GM12878 (cell line): Measurements from ENCODE around the gene EIF4B. TPM values are rescaled to one million over a fixed set of nuclear protein-coding genes. Genes with fewer than 3 reads are reported as not detected.

ENCODE experiments used
- ATAC-seq: fragments of 200-7000 bp; cut with Tn5 transposase; 3 replicates; pipeline ENCODE4 v1.9.1; 2020; ENCODE audit warnings: mild to moderate bottlenecking, moderate library complexity
- BruUV-seq: library from RNA; stranded (reverse); fragments of 400-500 nt; replicated peaks from 2 replicates; lab custom pipeline; 2021; lab: Mats Ljungman, UMichigan
- CTCF ChIA-PET: fragments of 300-600 bp; sonication (Branson Sonifier 250); formaldehyde crosslinking; extraction: SDS; loops from one replicate; lab custom pipeline; 2021; ENCODE audit warnings: inconsistent platforms; lab: Yijun Ruan, JAX
- POLR2A ChIA-PET: fragments of 350-600 bp; formaldehyde crosslinking; extraction: SDS; loops from one replicate; lab custom pipeline; 2021; ENCODE audit warnings: inconsistent platforms; lab: Charles Lee
- RAD21 ChIA-PET: fragments of 300-600 bp; sonication (Branson Sonifier 250); formaldehyde crosslinking; loops from one replicate; lab custom pipeline; 2023; ENCODE audit warnings: antibody characterized with exemption; ENCODE audit not compliant: unreplicated experiment; lab: Charles Lee
- SMC1A ChIA-PET: fragments of 300-600 bp; sonication (Branson Sonifier 250); formaldehyde crosslinking; loops from one replicate; lab custom pipeline; 2023; ENCODE audit not compliant: unreplicated experiment, uncharacterized antibody; lab: Charles Lee
- DNase-seq: peaks from one replicate; pipeline ENCODE4 v3.0.0-alpha.2; 2011; ENCODE audit warnings: low read depth, low spot score
- FAIRE-seq: peaks from 3 replicates; lab custom pipeline; 2011; peaks lifted over from hg19 to GRCh38; lab: Jason Lieb, UNC
- H2AFZ ChIP-seq: 2 replicates; pipeline ENCODE4 v1.6.0; 2011; ENCODE audit warnings: low read depth, low read length, control low read depth; ENCODE audit not compliant: control insufficient read depth
- H3K27ac ChIP-seq: 2 replicates; pipeline ENCODE4 v1.5.1; 2011; ENCODE audit warnings: control low read depth; ENCODE audit not compliant: control insufficient read depth, insufficient read depth
- H3K27me3 ChIP-seq, 2 experiments: replicated peaks in 1 of 2; 2 replicates each; pipeline versions ENCODE4 v1.6.0 to v1.6.1; 2011; ENCODE audit warnings: low read length in 1 of 2; ENCODE audit not compliant: control insufficient read depth in 2 of 2, insufficient read depth in 2 of 2
- H3K36me3 ChIP-seq, 2 experiments: 2 replicates each; pipeline ENCODE4 v1.5.1; 2011; ENCODE audit warnings: low read length in 1 of 2; ENCODE audit not compliant: control insufficient read depth in 2 of 2, insufficient read depth in 2 of 2
- H3K4me1 ChIP-seq: 2 replicates; pipeline ENCODE4 v1.6.1; 2011; ENCODE audit warnings: mild to moderate bottlenecking, low read length, moderate library complexity, mixed read lengths; ENCODE audit not compliant: control insufficient read depth, insufficient read depth
- H3K4me2 ChIP-seq: 2 replicates; pipeline ENCODE4 v1.6.0; 2011; ENCODE audit warnings: control low read depth; ENCODE audit not compliant: control insufficient read depth, insufficient read depth
- H3K4me3 ChIP-seq: fragments of 200-600 bp; sonication (generic); 2 replicates; pipeline ENCODE4 v1.5.1; 2016
- H3K79me2 ChIP-seq: 2 replicates; pipeline ENCODE4 v1.6.0; 2011; ENCODE audit warnings: low read length; ENCODE audit not compliant: control insufficient read depth, insufficient read depth
- H3K9ac ChIP-seq: 2 replicates; pipeline ENCODE4 v1.8.0; 2011; ENCODE audit warnings: low read length, control low read depth, mixed read lengths; ENCODE audit not compliant: control insufficient read depth, insufficient read depth
- H3K9me3 ChIP-seq: replicated peaks from 3 replicates; pipeline ENCODE4 v1.5.1; 2011; ENCODE audit warnings: mild to moderate bottlenecking, low read length; ENCODE audit not compliant: control insufficient read depth, insufficient read depth
- H4K20me1 ChIP-seq: 2 replicates; pipeline ENCODE4 v1.6.0; 2011; ENCODE audit not compliant: control insufficient read depth, insufficient read depth
- BHLHE40 ChIP-seq, 2 experiments: fragments of 450-650 bp in 1 of 2; IDR thresholded peaks; 2 replicates each; pipeline ENCODE4 v1.6.1; 2011 to 2017; ENCODE audit warnings: low read depth in 2 of 2, borderline replicate concordance in 1 of 2, improper control_type of control experiment in 1 of 2, low read length in 1 of 2, mild to moderate bottlenecking in 1 of 2
- CHD1 ChIP-seq: IDR thresholded peaks from 2 replicates; pipeline ENCODE4 v1.6.1; 2012; ENCODE audit warnings: low read depth, low read length, improper control_type of control experiment
- HDAC6 ChIP-seq: fragments of 200-600 bp; sonication (generic); IDR thresholded peaks from one replicate; pipeline ENCODE4 v1.8.0; 2017; ENCODE audit warnings: antibody characterized with exemption; ENCODE audit not compliant: unreplicated experiment
- HDGF ChIP-seq: fragments of 450-650 bp; IDR thresholded peaks from 2 replicates; pipeline ENCODE4 v1.6.1; 2016; ENCODE audit warnings: antibody characterized with exemption
- KDM1A ChIP-seq: fragments of 200-600 bp; sonication (generic); IDR thresholded peaks from 2 replicates; pipeline ENCODE4 v1.6.1; 2016; ENCODE audit warnings: borderline replicate concordance
- LARP7 ChIP-seq: fragments of 450-650 bp; IDR thresholded peaks from 2 replicates; pipeline ENCODE4 v1.6.1; 2017; ENCODE audit warnings: mild to moderate bottlenecking
- MYC ChIP-seq: IDR thresholded peaks from 2 replicates; pipeline ENCODE4 v1.6.1; 2011; ENCODE audit warnings: mild to moderate bottlenecking, low read length, moderate library complexity, inconsistent platforms; ENCODE audit not compliant: insufficient read depth, insufficient replicate concordance, insufficient read length, severe bottlenecking
- NBN ChIP-seq: fragments of 450-650 bp; IDR thresholded peaks from 2 replicates; pipeline ENCODE4 v1.6.1; 2016
- PAX8 ChIP-seq: fragments of 450-650 bp; IDR thresholded peaks from 2 replicates; pipeline ENCODE4 v1.6.1; 2017; ENCODE audit warnings: mild to moderate bottlenecking, moderate library complexity
- RUNX3 ChIP-seq: IDR thresholded peaks from 2 replicates; pipeline ENCODE4 v1.6.1; 2012; ENCODE audit warnings: low read length, inconsistent platforms
- YY1 ChIP-seq: IDR thresholded peaks from 2 replicates; pipeline ENCODE4 v1.6.1; 2011; ENCODE audit warnings: low read depth, mild to moderate bottlenecking, low read length
- WGBS: methylation state at CpG from one replicate; pipeline ENCODE4 v1.1.6; 2016; ENCODE audit warnings: low lambda C conversion rate; ENCODE audit not compliant: insufficient replicate concordance, insufficient coverage; ENCODE audit errors: missing lambda C conversion rate; 5-methylcytosine and 5-hydroxymethylcytosine counted together
- in situ Hi-C: fragments of 300-500 bp; cut with MboI; formaldehyde crosslinking; loops from 9 replicates; pipeline ENCODE4 v1.14.3; 2018; ENCODE audit warnings: mixed read lengths
- intact Hi-C: fragments of 100-400 bp; cut with micrococcal nuclease; formaldehyde crosslinking; loops from one replicate; pipeline ENCODE4 v1.14.2; 2022; ENCODE audit not compliant: unreplicated experiment
- polyA plus RNA-seq, 11 experiments: library from polyadenylated mRNA; depleted of rRNA in 4 of 11; unstranded in 6 of 11; stranded (reverse) in 5 of 11; fragments of >200 nt; fragmentation: Nextera tagmentation in 4 of 11; fragmentation: Illumina TruSeq in 1 of 11; extraction: Ambion mirVana in 4 of 11; extraction: Trizol in 1 of 11; gene quantifications; 1 replicate in 1 of 11; 2 replicates in 10 of 11; pipeline versions ENCODE4 v1.2.1 to v1.2.3, GENCODE V29; 2011 to 2016; ENCODE audit warnings: inconsistent platforms in 2 of 11, missing spikeins in 2 of 11, low read depth in 1 of 11
- total RNA-seq, 4 experiments: library from RNA; depleted of rRNA in 3 of 4; stranded (reverse); fragments of >200 nt in 3 of 4; fragmentation: Illumina TruSeq in 1 of 4; extraction: Trizol in 1 of 4; gene quantifications; 2 replicates each; pipeline versions ENCODE4 v1.2.1 to v1.2.3, GENCODE V29; 2013 to 2021
- TF ChIP-seq, protein P1 (sequence below): fragments of 450-650 bp; IDR thresholded peaks from 2 replicates; pipeline ENCODE4 v1.6.1; 2016; ENCODE audit warnings: mild to moderate bottlenecking
- TF ChIP-seq, protein P2 (sequence below): fragments of 450-650 bp; formaldehyde crosslinking; IDR thresholded peaks from 2 replicates; pipeline ENCODE4 v1.5.0; 2022; ENCODE audit warnings: mild to moderate bottlenecking, missing genetic modification characterization

EIF4B gene
- total and polyA plus RNA-seq, 10 of the 15 experiments (the other 5 are each of a cell fraction or from before 2014, with no cell fraction given): 123 to 752 (median 431) TPM

DNA sequence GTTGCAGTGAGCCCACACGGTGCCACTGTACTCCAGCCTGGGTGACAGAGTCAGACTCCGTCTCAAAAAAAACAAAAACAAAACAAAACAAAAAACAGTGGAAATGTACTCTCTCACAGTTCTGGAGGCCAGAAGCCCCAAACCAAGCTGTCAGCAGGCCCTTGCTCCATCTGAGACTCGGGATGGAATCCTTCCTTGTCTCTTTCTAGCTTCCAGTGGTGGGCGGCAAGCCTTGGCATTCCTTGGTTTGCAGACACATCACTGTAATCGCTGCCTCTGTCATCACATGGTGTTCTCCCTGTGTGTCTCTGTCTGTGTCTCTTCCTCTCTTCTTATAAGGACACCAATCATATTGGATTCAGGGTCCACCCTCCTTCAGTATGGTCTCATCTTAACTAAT lies 50.0 kb downstream of the EIF4B start:
- ATAC-seq (no peak), DNase-seq (no peak), FAIRE-seq (no peak)
- ChIA-PET POLR2A (interaction anchor here (0.6 kb wide), 1 partner anchor 15 kb away, joined by 5 read pairs; no protein-coding TSS in a partner anchor), SMC1A (interaction anchor here (1.3 kb wide), 1 partner anchor 9 kb away, joined by 3 read pairs; no protein-coding TSS in a partner anchor), CTCF (interaction anchor here (3.6 to 4.5 kb wide), 2 partner anchors 10 to 43 kb away, joined by 17 to 38 read pairs; no protein-coding TSS in a partner anchor), RAD21 (interaction anchor here (1.1 to 1.5 kb wide), 2 partner anchors 23 to 43 kb away, joined by 3 to 4 read pairs; partner anchors contain the start of gene SPRYD3)
- no peak for TF ChIP-seq KDM1A
- TF ChIP-seq HDGF: no peak
- no peak for TF ChIP-seq BHLHE40 (IDR thresholded peaks at IDR 0.05; ENCODE audit: borderline replicate concordance in 1 of 2, low read depth in 2 of 2, low read length in 1 of 2)
- no peak for TF ChIP-seq LARP7
- no peak for TF ChIP-seq NBN
- TF ChIP-seq CHD1: no peak
- no peak for TF ChIP-seq PAX8
- TF ChIP-seq YY1: no peak
- Histone ChIP-seq H3K9ac (no peak overlapping the region), H3K4me2 (no peak overlapping the region), H2AFZ (no peak overlapping the region), H3K4me3 (no peak overlapping the region), H3K27me3 (no peaks in the 10 kb centered on the region), H3K79me2 (no peaks in the 10 kb centered on the region), H3K36me3 (no peaks in the 10 kb centered on the region), H3K27ac (no peak overlapping the region), H3K4me1 (peaks cover 6% of the 10 kb centered on the region), H4K20me1 (no peaks in the 10 kb centered on the region), H3K9me3 (no peaks in the 10 kb centered on the region)
- no TSS peak for BruUV-seq
- WGBS: 23% methylated on average over 5 of the region's 5 CpGs
- intact Hi-C loops: no loop called here
- in situ Hi-C loops: no loop called here

DNA sequence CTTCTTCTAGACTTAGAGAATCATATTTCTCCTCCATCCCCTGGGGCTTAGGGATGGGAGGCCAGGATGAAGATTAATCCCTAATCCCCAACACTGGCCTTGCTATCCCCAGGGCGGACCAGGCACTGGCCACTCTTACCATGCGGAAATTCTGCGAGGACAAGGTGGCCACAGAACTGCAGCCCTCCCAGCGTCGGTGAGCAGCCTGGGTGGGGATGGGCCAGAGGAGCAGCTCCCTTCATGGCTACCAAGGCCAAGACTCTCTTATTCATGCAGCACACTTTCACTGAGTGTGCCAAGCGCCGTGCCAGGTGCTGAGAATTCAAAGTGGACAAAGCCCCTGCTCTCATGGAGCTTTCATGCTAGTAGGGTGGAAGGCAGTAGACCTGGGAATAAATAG lies 50.6 kb downstream of the EIF4B start:
- no peak for ATAC-seq
- WGBS: 85% methylated on average over 7 of the region's 7 CpGs
- H3K4me2 ChIP-seq: no peak overlapping the region
- H3K27me3 ChIP-seq: no peaks in the 10 kb centered on the region
- ChIA-PET POLR2A (interaction anchor here (0.6 kb wide), 1 partner anchor 15 kb away, joined by 5 read pairs; no protein-coding TSS in a partner anchor), CTCF (interaction anchor here (0.6 to 4.5 kb wide), 3 partner anchors 9 to 40 kb away, joined by 3 to 38 read pairs (median 4); no protein-coding TSS in a partner anchor), SMC1A (interaction anchor here (1.0 to 1.3 kb wide), 2 partner anchors 22 to 42 kb away, joined by 3 read pairs; partner anchors contain the start of gene SPRYD3), RAD21 (interaction anchor here (1.5 kb wide), 1 partner anchor 42 kb away, joined by 4 read pairs; no protein-coding TSS in a partner anchor)
- peaks cover 6% of the 10 kb centered on the region for H3K4me1 ChIP-seq
- no peak overlapping the region for H2AFZ ChIP-seq
- H3K27ac ChIP-seq: no peak overlapping the region
- in situ Hi-C loops: no loop called here
- H3K9me3 ChIP-seq: no peaks in the 10 kb centered on the region
- intact Hi-C loops: no loop called here
- no peak overlapping the region for H3K4me3 ChIP-seq
- DNase-seq: no peak
- FAIRE-seq: no peak
- BruUV-seq: no TSS peak
- no peaks in the 10 kb centered on the region for H3K36me3 ChIP-seq
- no peaks in the 10 kb centered on the region for H3K79me2 ChIP-seq
- H4K20me1 ChIP-seq: no peaks in the 10 kb centered on the region
- H3K9ac ChIP-seq: no peak overlapping the region
- TF ChIP-seq HDAC6 (no peak), RUNX3 (no peak), MYC (no peak)
- TF ChIP-seq, protein P1, sequence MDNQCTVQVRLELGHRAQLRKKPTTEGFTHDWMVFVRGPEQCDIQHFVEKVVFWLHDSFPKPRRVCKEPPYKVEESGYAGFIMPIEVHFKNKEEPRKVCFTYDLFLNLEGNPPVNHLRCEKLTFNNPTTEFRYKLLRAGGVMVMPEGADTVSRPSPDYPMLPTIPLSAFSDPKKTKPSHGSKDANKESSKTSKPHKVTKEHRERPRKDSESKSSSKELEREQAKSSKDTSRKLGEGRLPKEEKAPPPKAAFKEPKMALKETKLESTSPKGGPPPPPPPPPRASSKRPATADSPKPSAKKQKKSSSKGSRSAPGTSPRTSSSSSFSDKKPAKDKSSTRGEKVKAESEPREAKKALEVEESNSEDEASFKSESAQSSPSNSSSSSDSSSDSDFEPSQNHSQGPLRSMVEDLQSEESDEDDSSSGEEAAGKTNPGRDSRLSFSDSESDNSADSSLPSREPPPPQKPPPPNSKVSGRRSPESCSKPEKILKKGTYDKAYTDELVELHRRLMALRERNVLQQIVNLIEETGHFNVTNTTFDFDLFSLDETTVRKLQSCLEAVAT: no peak
- TF ChIP-seq, protein P2, sequence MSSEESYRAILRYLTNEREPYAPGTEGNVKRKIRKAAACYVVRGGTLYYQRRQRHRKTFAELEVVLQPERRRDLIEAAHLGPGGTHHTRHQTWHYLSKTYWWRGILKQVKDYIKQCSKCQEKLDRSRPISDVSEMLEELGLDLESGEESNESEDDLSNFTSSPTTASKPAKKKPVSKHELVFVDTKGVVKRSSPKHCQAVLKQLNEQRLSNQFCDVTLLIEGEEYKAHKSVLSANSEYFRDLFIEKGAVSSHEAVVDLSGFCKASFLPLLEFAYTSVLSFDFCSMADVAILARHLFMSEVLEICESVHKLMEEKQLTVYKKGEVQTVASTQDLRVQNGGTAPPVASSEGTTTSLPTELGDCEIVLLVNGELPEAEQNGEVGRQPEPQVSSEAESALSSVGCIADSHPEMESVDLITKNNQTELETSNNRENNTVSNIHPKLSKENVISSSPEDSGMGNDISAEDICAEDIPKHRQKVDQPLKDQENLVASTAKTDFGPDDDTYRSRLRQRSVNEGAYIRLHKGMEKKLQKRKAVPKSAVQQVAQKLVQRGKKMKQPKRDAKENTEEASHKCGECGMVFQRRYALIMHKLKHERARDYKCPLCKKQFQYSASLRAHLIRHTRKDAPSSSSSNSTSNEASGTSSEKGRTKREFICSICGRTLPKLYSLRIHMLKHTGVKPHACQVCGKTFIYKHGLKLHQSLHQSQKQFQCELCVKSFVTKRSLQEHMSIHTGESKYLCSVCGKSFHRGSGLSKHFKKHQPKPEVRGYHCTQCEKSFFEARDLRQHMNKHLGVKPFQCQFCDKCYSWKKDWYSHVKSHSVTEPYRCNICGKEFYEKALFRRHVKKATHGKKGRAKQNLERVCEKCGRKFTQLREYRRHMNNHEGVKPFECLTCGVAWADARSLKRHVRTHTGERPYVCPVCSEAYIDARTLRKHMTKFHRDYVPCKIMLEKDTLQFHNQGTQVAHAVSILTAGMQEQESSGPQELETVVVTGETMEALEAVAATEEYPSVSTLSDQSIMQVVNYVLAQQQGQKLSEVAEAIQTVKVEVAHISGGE (CRISPR knock-in tag): no peak
